K562 (cell line): ENCODE measurements around the gene GABRA6. TPM values are rescaled to one million over a fixed set of nuclear protein-coding genes. Genes with fewer than 3 reads are reported as not detected.
A peak's percentile ranks its signal among the peaks of the same experiment; 100 is the strongest.
"Not testable (repeated sequence)": the region's sequence is repeated elsewhere in the genome, so short reads cannot be mapped to it uniquely, and the experiment has no call there.

ENCODE experiments used
- ATAC-seq: fragments of 200-7000 bp; cut with Tn5 transposase; 3 replicates; pipeline ENCODE4 v1.9.1; 2020; ENCODE audit warnings: moderate library complexity
- BruUV-seq: library from RNA; stranded (reverse); fragments of 400-500 nt; replicated peaks from 2 replicates; lab custom pipeline; 2021; lab: Mats Ljungman, UMichigan
- CTCF ChIA-PET: fragments of 300-600 bp; formaldehyde crosslinking; extraction: SDS; loops from one replicate; lab custom pipeline; 2021; ENCODE audit warnings: low intra/inter-chr PET ratio; lab: Yijun Ruan, JAX
- POLR2A ChIA-PET: fragments of 300-600, 350-650 bp; sonication (Branson Sonifier 250); formaldehyde crosslinking; extraction: SDS; loops from one replicate; lab custom pipeline; 2021; ENCODE audit warnings: antibody characterized with exemption, inconsistent platforms; lab: Yijun Ruan, JAX
- DNase-seq, 4 experiments: peaks; one replicate each; pipeline versions ENCODE4 v3.0.0 to v3.0.0-alpha.2; 2011 to 2018; ENCODE audit warnings: low spot score in 3 of 4, mixed read lengths in 3 of 4; ENCODE audit errors: extremely low read depth in 1 of 4
- FAIRE-seq: peaks from 2 replicates; lab custom pipeline; 2011; peaks lifted over from hg19 to GRCh38; lab: Jason Lieb, UNC
- H2AFZ ChIP-seq: 2 replicates; pipeline ENCODE4 v1.6.0; 2011; ENCODE audit warnings: low read depth, low read length, control low read depth, inconsistent platforms
- H3K27ac ChIP-seq: fragments of 200-600 bp; 3 replicates; pipeline ENCODE4 v1.8.0; 2011; ENCODE audit warnings: low read depth, mild to moderate bottlenecking, control low read depth, inconsistent platforms, low read length, moderate library complexity, mixed read lengths; ENCODE audit errors: extremely low read depth
- H3K27me3 ChIP-seq, 2 experiments: fragments of 300-600 bp in 1 of 2; 2 replicates in 1 of 2; 3 replicates in 1 of 2; pipeline versions ENCODE4 v1.6.0 to v1.8.0; 2011; ENCODE audit warnings: inconsistent platforms in 2 of 2, low read length in 2 of 2, mild to moderate bottlenecking in 1 of 2, mixed read lengths in 1 of 2, moderate library complexity in 1 of 2; ENCODE audit not compliant: control insufficient read depth in 2 of 2, insufficient read depth in 2 of 2
- H3K36me3 ChIP-seq: fragments of 300-600 bp; 3 replicates; pipeline ENCODE4 v1.8.0; 2011; ENCODE audit warnings: mild to moderate bottlenecking, low read length, inconsistent platforms; ENCODE audit not compliant: control insufficient read depth, insufficient read depth
- H3K4me1 ChIP-seq, 2 experiments: fragments of 200-600 bp in 1 of 2; replicated peaks in 1 of 2; 2 replicates in 1 of 2; 3 replicates in 1 of 2; pipeline versions ENCODE4 v1.5.1 to v1.8.0; 2011; ENCODE audit warnings: inconsistent platforms in 2 of 2, low read length in 2 of 2, mild to moderate bottlenecking in 1 of 2, mixed read lengths in 1 of 2, moderate library complexity in 1 of 2; ENCODE audit not compliant: control insufficient read depth in 2 of 2, insufficient read depth in 2 of 2
- H3K4me2 ChIP-seq: 2 replicates; pipeline ENCODE4 v1.6.1; 2011; ENCODE audit warnings: low read length, control low read depth, inconsistent platforms, mixed read lengths; ENCODE audit not compliant: insufficient read depth
- H3K4me3 ChIP-seq: fragments of 200-600 bp; sonication (generic), shearing (Covaris generic); 2 replicates; pipeline ENCODE4 v1.5.1; 2016; ENCODE audit warnings: control low read depth, inconsistent platforms
- H3K79me2 ChIP-seq: fragments of 200-600 bp; 3 replicates; pipeline ENCODE4 v1.8.0; 2011; ENCODE audit warnings: low read length, inconsistent platforms; ENCODE audit not compliant: control insufficient read depth, insufficient read depth
- H3K9ac ChIP-seq, 2 experiments: 2 replicates each; pipeline versions ENCODE4 v1.6.0 to v1.6.1; 2011; ENCODE audit warnings: low read depth in 2 of 2, low read length in 2 of 2, control low read depth in 1 of 2, inconsistent platforms in 1 of 2, mild to moderate bottlenecking in 1 of 2, mixed read lengths in 1 of 2; ENCODE audit not compliant: insufficient read depth in 1 of 2
- H3K9me1 ChIP-seq: one replicate; pipeline ENCODE4 v1.6.0; 2011; ENCODE audit warnings: inconsistent platforms, mild to moderate bottlenecking, low read length, moderate library complexity; ENCODE audit not compliant: control insufficient read depth, insufficient read depth
- H3K9me3 ChIP-seq: replicated peaks from 2 replicates; pipeline ENCODE4 v1.5.1; 2011; ENCODE audit warnings: low read depth, low read length, inconsistent platforms; ENCODE audit not compliant: control insufficient read depth, insufficient read depth
- H4K20me1 ChIP-seq: replicated peaks from 2 replicates; pipeline ENCODE4 v1.6.1; 2011; ENCODE audit warnings: low read length, inconsistent platforms, mixed read lengths; ENCODE audit not compliant: control insufficient read depth, insufficient read depth
- ELF1 ChIP-seq: fragments of 200-800 bp; sonication (Bioruptor generic); IDR thresholded peaks from 2 replicates; pipeline ENCODE4 v1.6.1; 2016; ENCODE audit warnings: missing genetic modification characterization, missing compliant biosample characterization
- MAFF ChIP-seq: IDR thresholded peaks from 2 replicates; pipeline ENCODE4 v1.6.1; 2012; ENCODE audit warnings: low read length, improper control_type of control experiment
- MAFG ChIP-seq: fragments of 450-650 bp; conservative IDR thresholded peaks from 2 replicates; pipeline ENCODE4 v1.6.1; 2016; ENCODE audit warnings: missing genetic modification characterization, missing compliant biosample characterization
- MAFK ChIP-seq: IDR thresholded peaks from 2 replicates; pipeline ENCODE4 v1.6.1; 2011; ENCODE audit warnings: low read length, improper control_type of control experiment
- MECOM ChIP-seq: fragments of 250-450 bp; sonication (Bioruptor Pico); IDR thresholded peaks from 2 replicates; pipeline ENCODE4 v1.8.0; 2022; ENCODE audit warnings: inconsistent platforms
- RBFOX2 ChIP-seq: fragments of 200-400 bp; formaldehyde crosslinking; IDR thresholded peaks from 2 replicates; pipeline ENCODE4 v1.6.1; 2017; ENCODE audit warnings: low read depth, mild to moderate bottlenecking, low read length, moderate library complexity
- WGBS: fragments of 100-300 bp; shearing (Covaris generic); methylation state at CpG from one replicate; pipeline ENCODE4 v1.1.6; 2016; ENCODE audit warnings: low coverage, mixed read lengths; ENCODE audit not compliant: insufficient coverage; ENCODE audit errors: missing lambda C conversion rate; 5-methylcytosine and 5-hydroxymethylcytosine counted together
- in situ Hi-C: fragments of 300-500 bp; cut with MboI; formaldehyde crosslinking; loops from 4 replicates; pipeline ENCODE4 v1.15.0; 2018; ENCODE audit warnings: inconsistent platforms, mixed read lengths
- intact Hi-C: fragments of 100-400 bp; cut with micrococcal nuclease; formaldehyde crosslinking; loops from 2 replicates; pipeline ENCODE4 v1.14.2; 2022
- polyA plus RNA-seq, 8 experiments: library from polyadenylated mRNA; depleted of rRNA in 4 of 8; stranded (reverse) in 5 of 8; unstranded in 3 of 8; fragments of >200 nt; fragmentation: Nextera tagmentation in 2 of 8; fragmentation: Illumina TruSeq in 1 of 8; extraction: Ambion mirVana in 2 of 8; extraction: Trizol in 1 of 8; gene quantifications; 2 replicates each; pipeline versions ENCODE4 v1.2.1 to v1.2.3, GENCODE V29; 2011 to 2014; ENCODE audit warnings: inconsistent platforms in 1 of 8, missing spikeins in 1 of 8
- total RNA-seq, 7 experiments: library from RNA; depleted of rRNA in 6 of 7; stranded (reverse); fragments of >200 nt in 6 of 7; fragmentation: Illumina TruSeq in 2 of 7; extraction: Trizol in 2 of 7; gene quantifications; 2 replicates each; pipeline versions ENCODE4 v1.2.1 to v1.2.3, GENCODE V29; 2011 to 2021; ENCODE audit warnings: low replicate concordance in 1 of 7

GABRA6 gene
- total and polyA plus RNA-seq, 9 of the 15 experiments (the other 6 are each of a cell fraction or from before 2014, with no cell fraction given), result not detected

DNA sequence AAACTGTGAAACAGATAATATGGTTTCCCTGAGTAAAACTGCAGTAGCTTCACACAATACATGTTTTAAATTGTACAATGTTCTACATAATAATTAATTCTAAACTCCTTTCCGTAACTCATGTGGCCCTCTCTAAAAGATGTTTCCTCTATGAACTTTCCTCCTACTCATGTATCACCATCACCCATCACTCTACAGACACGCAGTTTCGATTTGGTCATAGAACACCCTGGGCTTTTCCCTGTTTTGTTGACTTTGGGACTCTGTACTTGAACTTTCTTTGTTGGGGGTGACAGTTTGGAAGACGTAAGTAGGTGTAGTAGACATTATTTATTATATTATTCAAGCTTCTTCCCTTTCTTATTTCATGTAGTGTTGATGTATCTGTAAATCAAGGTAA, 44.1 kb upstream of the GABRA6 start:
- Histone ChIP-seq H3K79me2 (no peaks in the 10 kb centered on the region), H3K9me3 (no peaks in the 10 kb centered on the region), H3K4me3 (no peak overlapping the region), H3K4me2 (no peak overlapping the region), H3K4me1 (no peaks in the 10 kb centered on the region), H3K9ac (no peak overlapping the region), H4K20me1 (no peaks in the 10 kb centered on the region), H3K36me3 (no peaks in the 10 kb centered on the region), H3K27ac (no peak overlapping the region), H3K9me1 (no peaks in the 10 kb centered on the region), H3K27me3 (no peaks in the 10 kb centered on the region), H2AFZ (no peak overlapping the region)
- no peak for TF ChIP-seq MECOM (CRISPR knock-in tag)
- TF ChIP-seq RBFOX2, result no peak
- ChIA-PET CTCF (no interaction called here), POLR2A (no interaction called here)
- no peak for DNase-seq
- WGBS, result 0% methylated on average over 4 of the region's 4 CpGs
- in situ Hi-C loops (no loop called here), intact Hi-C loops (no loop called here)
- no peak for ATAC-seq
- FAIRE-seq, result no peak
- BruUV-seq, result no TSS peak

DNA sequence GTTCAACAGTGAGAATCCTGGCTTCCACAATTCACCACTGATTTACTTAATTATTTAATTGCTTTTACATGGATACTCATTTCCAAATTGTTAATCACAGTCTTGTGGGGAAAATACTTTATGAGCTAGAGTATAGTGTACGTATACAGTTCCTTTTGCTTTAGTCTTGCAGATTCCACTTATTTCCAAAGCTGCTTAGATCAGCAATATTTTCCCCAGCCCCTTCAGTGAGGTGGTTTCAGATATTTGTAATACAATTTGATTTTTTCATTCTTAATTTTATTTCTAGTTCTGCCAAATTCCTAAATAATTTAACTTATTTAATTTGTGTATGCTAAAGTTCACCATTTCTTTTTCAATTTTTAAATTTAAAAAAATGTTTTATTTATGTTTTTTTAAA, 40.3 kb upstream of the GABRA6 start:
- no peaks in the 10 kb centered on the region for H3K79me2 ChIP-seq
- intact Hi-C loops, result no loop called here
- TF ChIP-seq MAFF (peak; percentile 53; the same call in 1 of the 2 replicates), ELF1 (no peak), MAFK (peak; percentile 67), MAFG (tag) (0 out of 2 replicates have a peak, but pooled peaks have one; percentile 11)
- WGBS, result 5% methylated on average over 1 of the region's 1 CpG
- ChIA-PET POLR2A (no interaction called here), CTCF (no interaction called here)
- in situ Hi-C loops, result no loop called here
- no peaks in the 10 kb centered on the region for H3K9me3 ChIP-seq
- H4K20me1 ChIP-seq, result no peaks in the 10 kb centered on the region
- FAIRE-seq (no peak), ATAC-seq (no peak), DNase-seq (no peak)
- H3K4me2 ChIP-seq, result no peak overlapping the region
- no peak overlapping the region for H2AFZ ChIP-seq
- no peaks in the 10 kb centered on the region for H3K36me3 ChIP-seq
- no peaks in the 10 kb centered on the region for H3K27me3 ChIP-seq
- H3K4me1 ChIP-seq, result no peaks in the 10 kb centered on the region
- no peak overlapping the region for H3K27ac ChIP-seq
- no peaks in the 10 kb centered on the region for H3K9me1 ChIP-seq
- no peak overlapping the region for H3K4me3 ChIP-seq
- no peak overlapping the region for H3K9ac ChIP-seq
- BruUV-seq, result no TSS peak

DNA sequence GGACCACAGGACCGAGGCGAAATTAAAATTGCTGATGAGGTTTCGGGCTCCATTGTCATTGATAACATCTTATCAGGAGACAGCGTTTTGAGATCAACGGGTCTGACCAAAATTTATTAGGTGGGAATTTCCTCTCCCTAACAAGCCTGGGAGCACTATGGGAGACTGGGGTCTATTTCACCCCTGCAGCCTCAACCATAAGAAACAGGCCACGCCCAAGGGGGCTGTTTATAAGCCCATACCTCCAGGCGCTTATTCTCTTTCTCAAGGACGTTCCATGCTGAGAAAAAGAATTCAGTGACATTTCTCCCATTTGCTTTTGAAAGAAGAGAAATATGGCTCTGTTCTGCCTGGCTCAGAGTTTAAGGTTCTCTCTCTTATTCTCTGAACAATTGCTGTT, 33.6 kb upstream of the GABRA6 start:
- POLR2A ChIA-PET, H4K20me1 ChIP-seq, H3K9me1 ChIP-seq, H3K9ac ChIP-seq, H3K4me3 ChIP-seq, H3K27me3 ChIP-seq, H3K79me2 ChIP-seq, intact Hi-C loops, FAIRE-seq, H3K4me1 ChIP-seq, in situ Hi-C loops, DNase-seq, BruUV-seq, H3K9me3 ChIP-seq, ATAC-seq, H2AFZ ChIP-seq, H3K27ac ChIP-seq, CTCF ChIA-PET, H3K36me3 ChIP-seq, H3K4me2 ChIP-seq: not testable (repeated sequence)
- WGBS, result 2% methylated on average over 8 of the region's 8 CpGs
